Cardiac fibroblast (primary cell): ENCODE data around the gene OR1N1.

ENCODE experiments used
- DNase-seq, 2 donors: peaks; one replicate each; pipeline versions ENCODE4 v3.0.0 to v3.0.0-alpha.2; 2010; ENCODE audit warnings: low read depth in 2 of 2
- H3K4me3 ChIP-seq, 2 donors: replicated peaks in 1 of 2; 1 replicate in 1 of 2; 2 replicates in 1 of 2; pipeline ENCODE4 v1.5.1; 2011; ENCODE audit warnings: low read depth in 2 of 2, low read length in 2 of 2, mild to moderate bottlenecking in 2 of 2, moderate library complexity in 1 of 2
- TF ChIP-seq, protein P1 (sequence below): IDR thresholded peaks from one replicate; pipeline ENCODE4 v1.5.1; 2011; ENCODE audit warnings: low read depth, mild to moderate bottlenecking, low read length, inconsistent platforms

Gene OR1N1

DNA sequence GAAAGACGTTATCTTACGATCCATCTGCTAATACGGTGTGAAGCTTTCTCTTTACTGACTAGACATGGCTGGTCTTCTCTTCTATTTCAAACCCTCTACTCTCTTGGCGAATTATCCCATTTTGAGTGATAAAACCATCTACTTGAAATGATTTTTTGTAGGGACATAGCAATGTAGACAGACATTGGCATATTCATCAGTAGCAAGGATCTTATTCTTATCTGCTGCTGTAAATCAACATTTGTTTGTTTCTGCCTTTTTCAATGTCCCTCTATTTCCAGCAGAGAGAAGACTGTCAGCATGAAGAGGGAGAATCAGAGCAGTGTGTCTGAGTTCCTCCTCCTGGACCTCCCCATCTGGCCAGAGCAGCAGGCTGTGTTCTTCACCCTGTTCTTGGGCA lies 8.3 kb downstream of the OR1N1 start, which contains the start of gene OR1J4:
Gene OR1J4, plus strand, starts transcription at position 301 of the 400 bp plus-strand sequence. Its CDS starts 0 bp downstream, at position 301.
- TF ChIP-seq, protein P1, sequence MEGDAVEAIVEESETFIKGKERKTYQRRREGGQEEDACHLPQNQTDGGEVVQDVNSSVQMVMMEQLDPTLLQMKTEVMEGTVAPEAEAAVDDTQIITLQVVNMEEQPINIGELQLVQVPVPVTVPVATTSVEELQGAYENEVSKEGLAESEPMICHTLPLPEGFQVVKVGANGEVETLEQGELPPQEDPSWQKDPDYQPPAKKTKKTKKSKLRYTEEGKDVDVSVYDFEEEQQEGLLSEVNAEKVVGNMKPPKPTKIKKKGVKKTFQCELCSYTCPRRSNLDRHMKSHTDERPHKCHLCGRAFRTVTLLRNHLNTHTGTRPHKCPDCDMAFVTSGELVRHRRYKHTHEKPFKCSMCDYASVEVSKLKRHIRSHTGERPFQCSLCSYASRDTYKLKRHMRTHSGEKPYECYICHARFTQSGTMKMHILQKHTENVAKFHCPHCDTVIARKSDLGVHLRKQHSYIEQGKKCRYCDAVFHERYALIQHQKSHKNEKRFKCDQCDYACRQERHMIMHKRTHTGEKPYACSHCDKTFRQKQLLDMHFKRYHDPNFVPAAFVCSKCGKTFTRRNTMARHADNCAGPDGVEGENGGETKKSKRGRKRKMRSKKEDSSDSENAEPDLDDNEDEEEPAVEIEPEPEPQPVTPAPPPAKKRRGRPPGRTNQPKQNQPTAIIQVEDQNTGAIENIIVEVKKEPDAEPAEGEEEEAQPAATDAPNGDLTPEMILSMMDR, result no peak
- H3K4me3 ChIP-seq, result no peak within 1 kb of the TSS
- no peak for DNase-seq

DNA sequence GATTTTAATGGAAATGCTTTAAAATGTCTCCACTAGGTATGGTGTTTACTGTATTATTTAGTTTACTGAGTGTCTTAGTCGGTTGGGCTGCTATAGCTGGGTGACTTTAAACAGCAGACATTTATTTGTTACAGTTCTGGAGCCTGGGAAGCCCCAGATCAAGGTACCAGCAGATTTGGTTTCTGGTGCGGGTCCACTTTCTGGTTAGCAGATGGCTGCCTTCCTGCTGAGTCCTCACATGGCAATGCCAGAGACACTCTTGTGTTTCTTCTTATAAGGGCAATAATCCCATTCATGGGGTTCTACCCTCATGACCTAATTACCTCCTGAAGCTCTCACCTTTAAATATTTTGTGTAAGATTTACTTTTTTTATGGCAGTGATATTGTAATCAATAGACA lies 8.9 kb downstream of the OR1N1 start:
- DNase-seq, result no peak
- TF ChIP-seq, protein P1, result no peak

DNA sequence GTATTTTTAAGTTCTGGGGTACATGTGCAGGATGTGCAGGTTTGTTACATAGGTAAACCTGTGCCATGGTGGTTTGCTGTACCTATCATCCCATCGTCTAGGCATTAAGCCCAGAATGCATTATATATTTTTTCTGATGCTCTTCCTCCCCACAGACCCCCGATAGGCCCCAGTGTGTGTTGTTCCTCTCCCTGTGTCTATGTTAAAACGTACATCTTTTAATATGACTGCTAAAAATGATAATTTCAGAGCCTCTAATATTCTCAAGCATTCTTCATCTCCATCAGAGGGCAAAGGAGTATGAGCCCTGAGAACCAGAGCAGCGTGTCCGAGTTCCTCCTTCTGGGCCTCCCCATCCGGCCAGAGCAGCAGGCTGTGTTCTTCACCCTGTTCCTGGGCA lies 16.6 kb downstream of the OR1N1 start, which contains the start of gene OR1J2:
Gene OR1J2, plus strand, starts transcription at position 301 of the 400 bp plus-strand sequence. Its CDS starts 0 bp downstream, at position 301.
- no peak within 1 kb of the TSS for H3K4me3 ChIP-seq
- TF ChIP-seq, protein P1, result no peak
- DNase-seq, result no peak

More for the DNA sequence above, 8.9 kb downstream of the OR1N1 start:
- H3K4me3 ChIP-seq, result no peak overlapping the region

DNA sequence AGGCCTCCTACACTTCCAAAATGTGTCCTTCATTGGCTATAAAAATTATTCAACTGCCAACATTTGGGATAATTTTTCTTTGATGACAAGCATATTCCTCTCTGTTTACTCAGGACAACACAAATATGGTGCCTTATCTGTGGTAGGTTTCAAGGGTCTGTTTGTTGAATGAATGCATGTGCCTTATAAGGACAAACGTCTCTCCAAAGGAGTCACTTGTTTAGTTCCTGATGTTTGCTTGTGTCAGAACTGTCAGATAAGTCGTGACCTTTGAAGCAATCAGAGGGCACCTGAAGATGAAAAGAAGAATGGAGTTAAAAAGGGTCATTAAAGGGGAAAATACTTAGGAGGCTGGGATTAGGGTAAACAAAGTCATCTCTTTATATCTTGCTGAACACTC lies 20.1 kb downstream of the OR1N1 start:
- H3K4me3 ChIP-seq, result no peak overlapping the region

DNA sequence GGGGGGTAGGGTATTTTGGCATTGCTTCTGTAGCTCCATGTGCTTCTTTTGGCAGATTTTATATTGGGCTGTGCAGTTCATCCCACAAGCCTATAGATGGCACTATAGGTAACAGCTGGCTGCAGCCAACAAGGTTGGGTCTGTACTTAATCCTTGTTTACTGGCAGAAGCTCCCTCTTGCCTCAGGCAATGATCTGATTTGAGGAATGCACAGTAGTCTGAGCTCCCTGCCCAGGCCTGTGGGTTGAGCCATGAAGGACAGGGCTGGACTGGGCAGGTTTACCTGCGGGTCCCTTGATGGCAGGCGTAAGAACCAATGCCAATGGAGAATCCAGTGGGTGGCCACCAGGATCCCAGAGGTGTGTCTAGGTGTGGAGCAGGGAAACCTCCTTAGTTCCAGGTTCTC lies 28.2 kb downstream of the OR1N1 start:
- TF ChIP-seq, protein P1, result peak; percentile 90
- H3K4me3 ChIP-seq, result no peak overlapping the region
- DNase-seq, result peak; percentile 63 to 64

More for the DNA sequence above, 20.1 kb downstream of the OR1N1 start:
- DNase-seq, result no peak
- TF ChIP-seq, protein P1, result no peak

DNA sequence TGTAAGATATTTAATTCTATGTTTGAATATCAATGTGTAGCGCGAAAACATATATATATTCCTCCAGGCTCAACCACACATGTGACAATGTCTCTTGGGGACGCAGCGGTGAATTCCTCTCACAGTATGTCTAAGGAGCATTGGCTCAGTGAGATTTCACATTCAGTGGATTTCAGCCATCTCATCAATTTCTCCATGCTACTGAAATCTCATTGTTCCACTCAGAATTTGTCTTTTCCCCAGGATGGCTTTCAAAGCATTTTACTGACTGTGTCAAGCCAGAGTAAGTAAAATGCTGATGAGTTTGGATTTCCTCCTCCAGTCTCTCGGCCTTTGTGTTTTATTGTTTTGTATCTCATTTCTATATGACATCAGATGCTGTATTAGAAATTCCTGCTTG lies 48.0 kb downstream of the OR1N1 start:
- DNase-seq, result no peak
- TF ChIP-seq, protein P1, result no peak
- no peak overlapping the region for H3K4me3 ChIP-seq

DNA sequence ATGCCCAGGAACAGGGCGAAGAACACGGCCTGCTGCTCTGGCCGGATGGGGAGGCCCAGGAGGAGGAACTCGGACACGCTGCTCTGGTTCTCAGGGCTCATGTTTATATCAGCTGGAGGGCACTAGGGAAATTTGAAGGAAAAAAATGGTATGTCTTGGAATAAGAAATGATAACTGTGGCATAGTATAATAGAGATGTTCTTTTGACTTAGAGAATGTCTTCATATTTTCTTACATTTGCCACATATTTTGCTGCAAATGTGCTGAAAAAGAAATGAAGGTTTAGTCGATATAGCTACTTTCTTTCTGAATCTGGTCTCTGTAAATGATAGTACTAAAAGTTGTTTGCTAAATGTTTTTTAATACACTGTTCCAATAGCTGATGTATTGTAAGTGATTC lies 49.3 kb downstream of the OR1N1 start, which contains the start of gene OR1J1:
Gene OR1J1, minus strand, starts transcription at position 101 of the 400 bp plus-strand sequence. Its CDS starts 0 bp downstream, at position 101.
- H3K4me3 ChIP-seq, result no peak within 1 kb of the TSS
- TF ChIP-seq, protein P1, result no peak
- no peak for DNase-seq
